Tibial nerve (tissue), 4 donors: ENCODE results near the gene ARID5A. TPM values are rescaled to one million over a fixed set of nuclear protein-coding genes. Genes with fewer than 3 reads are reported as not detected.

Experiments
- DNase-seq, 2 donors: peaks; one replicate each; pipeline ENCODE4 v3.0.0-alpha.2; 2019; ENCODE audit warnings: low spot score in 2 of 2
- H3K27ac ChIP-seq, 4 donors: fragments of 200-600 bp; sonication (generic) in 3 of 4; one replicate each; pipeline ENCODE4 v1.5.1; 2017 to 2019; ENCODE audit warnings: mild to moderate bottlenecking in 1 of 4
- H3K27me3 ChIP-seq, 2 donors: fragments of 200-600 bp; sonication (generic) in 1 of 2; one replicate each; pipeline versions ENCODE4 v1.5.1 to v1.6.0; 2017 to 2019
- H3K36me3 ChIP-seq, 3 donors: fragments of 200-600 bp; sonication (generic); one replicate each; pipeline ENCODE4 v1.5.1; 2018 to 2019
- H3K4me1 ChIP-seq, 4 donors: fragments of 200-600 bp; sonication (generic) in 3 of 4; one replicate each; pipeline ENCODE4 v1.5.1; 2017 to 2019
- H3K4me3 ChIP-seq, 4 donors: fragments of 200-600 bp; sonication (generic) in 3 of 4; one replicate each; pipeline ENCODE4 v1.5.1; 2017 to 2019; ENCODE audit warnings: mild to moderate bottlenecking in 1 of 4, moderate library complexity in 1 of 4
- H3K9me3 ChIP-seq, 4 donors: fragments of 200-600 bp; sonication (generic) in 3 of 4; one replicate each; pipeline ENCODE4 v1.5.1; 2017 to 2019
- CTCF ChIP-seq, 5 experiments: fragments of 200-600 bp in 3 of 5; fragments of 450-650 bp in 2 of 5; sonication (generic) in 3 of 5; IDR thresholded peaks; one replicate each; pipeline ENCODE4 v1.5.1; 2016 to 2019; ENCODE audit warnings: antibody characterized with exemption in 5 of 5, mild to moderate bottlenecking in 3 of 5, moderate library complexity in 2 of 5
- EP300 ChIP-seq, 2 donors: sonication (generic); formaldehyde crosslinking; IDR thresholded peaks; one replicate each; pipeline ENCODE4 v1.6.1; 2017; ENCODE audit warnings: antibody characterized with exemption in 2 of 2, mild to moderate bottlenecking in 1 of 2
- POLR2A ChIP-seq, 2 donors: fragments of 450-650 bp; IDR thresholded peaks; one replicate each; pipeline ENCODE4 v1.6.1; 2017; ENCODE audit warnings: antibody characterized with exemption in 2 of 2, mild to moderate bottlenecking in 2 of 2, moderate library complexity in 2 of 2
- WGBS, 2 donors: methylation state at CpG; one replicate each; pipeline ENCODE4 v1.1.5; 2018; 5-methylcytosine and 5-hydroxymethylcytosine counted together
- total RNA-seq, 4 donors: library from RNA; depleted of rRNA; stranded (reverse); fragments of >200 nt; gene quantifications; one replicate each; pipeline ENCODE4 v1.1.0, GENCODE V29; 2016

ARID5A gene
- total RNA-seq, 4 donors from 2014 or later = 23.8 to 56.4 (median 40.3) TPM

- Histone ChIP-seq H3K27ac (peak overlapping the region in 3 of 4 donors; percentile 84 to 93 (median 88)), H3K36me3 (no peaks in the 10 kb centered on the region), H3K4me1 (peaks cover 0 to 54% (median 29%) of the 10 kb centered on the region in 4 donors), H3K27me3 (no peaks in the 10 kb centered on the region), H3K4me3 (peak overlapping the region; percentile 43 to 71 (median 67)), H3K9me3 (no peaks in the 10 kb centered on the region)
- TF ChIP-seq CTCF (IDR thresholded peaks at IDR 0.05) (no peak), EP300 (IDR thresholded peaks at IDR 0.05) (no peak), POLR2A (IDR thresholded peaks at IDR 0.05) (no peak)
- 77 to 79% methylated on average over 29 of the region's 29 CpGs for WGBS, 2 donors
- DNase-seq = no peak
These were observed 9.8 kb upstream of the ARID5A start for GRCh38 chr2:96526615-96527285.

GRCh38 chr2:96527286-96528005 lies 9.1 kb upstream of the ARID5A start:
- Histone ChIP-seq H3K27ac (peak overlapping the region; percentile 9 to 93 (median 86)), H3K27me3 (no peaks in the 10 kb centered on the region), H3K9me3 (no peaks in the 10 kb centered on the region), H3K36me3 (no peaks in the 10 kb centered on the region), H3K4me1 (peaks cover 0 to 61% (median 34%) of the 10 kb centered on the region in 4 donors), H3K4me3 (peak overlapping the region; percentile 43 to 71 (median 67))
- 1% methylated on average over 22 to 35 of the region's 51 CpGs for WGBS, 2 donors
- no peak for DNase-seq
- no peak for TF ChIP-seq EP300 (IDR thresholded peaks at IDR 0.05)
- peak in 2 of 5 experiments; percentile 36 to 37 for TF ChIP-seq CTCF (IDR thresholded peaks at IDR 0.05)

GRCh38 chr2:96528006-96528699 lies 8.4 kb upstream of the ARID5A start:
- no peaks in the 10 kb centered on the region for H3K27me3 ChIP-seq
- no peaks in the 10 kb centered on the region for H3K9me3 ChIP-seq
- H3K4me3 ChIP-seq = peak overlapping the region; percentile 43 to 71 (median 67)
- 20 to 29% methylated on average over 14 of the region's 14 CpGs for WGBS, 2 donors
- DNase-seq = no peak
- no peaks in the 10 kb centered on the region for H3K36me3 ChIP-seq
- TF ChIP-seq POLR2A (IDR thresholded peaks at IDR 0.05) = no peak
- no peak for TF ChIP-seq CTCF (IDR thresholded peaks at IDR 0.05)
- TF ChIP-seq EP300 (IDR thresholded peaks at IDR 0.05) = peak in 1 of 2 donors; percentile 49
- H3K4me1 ChIP-seq = peaks cover 2 to 68% (median 41%) of the 10 kb centered on the region in 4 donors
- H3K27ac ChIP-seq = peak overlapping the region; percentile 9 to 93 (median 86)

GRCh38 chr2:96528700-96529375 lies 7.7 kb upstream of the ARID5A start:
- no peak for DNase-seq
- TF ChIP-seq EP300 (IDR thresholded peaks at IDR 0.05) (no peak), CTCF (IDR thresholded peaks at IDR 0.05) (no peak), POLR2A (IDR thresholded peaks at IDR 0.05) (no peak)
- H3K9me3 ChIP-seq = no peaks in the 10 kb centered on the region

More at GRCh38 chr2:96528700-96529375, 7.7 kb upstream of the ARID5A start:
- Histone ChIP-seq H3K27me3 (no peaks in the 10 kb centered on the region), H3K36me3 (no peaks in the 10 kb centered on the region), H3K4me3 (no peak overlapping the region), H3K4me1 (peaks cover 2 to 71% (median 45%) of the 10 kb centered on the region in 4 donors), H3K27ac (peak overlapping the region; percentile 9 to 93 (median 86))
- 87 to 93% methylated on average over 7 to 8 of the region's 8 CpGs for WGBS, 2 donors
